ENCODE data around the gene CREG2. TPM values are rescaled to one million over a fixed set of nuclear protein-coding genes. Genes with fewer than 3 reads are reported as not detected.
"Not testable (repeated sequence)": the region's sequence is repeated elsewhere in the genome, so short reads cannot be mapped to it uniquely, and the experiment has no call there.

The CREG2 gene
- polyA plus RNA-seq, 12 donors, result 2.2 to 5.1 (median 3.8) TPM; not detected in 2

DNA sequence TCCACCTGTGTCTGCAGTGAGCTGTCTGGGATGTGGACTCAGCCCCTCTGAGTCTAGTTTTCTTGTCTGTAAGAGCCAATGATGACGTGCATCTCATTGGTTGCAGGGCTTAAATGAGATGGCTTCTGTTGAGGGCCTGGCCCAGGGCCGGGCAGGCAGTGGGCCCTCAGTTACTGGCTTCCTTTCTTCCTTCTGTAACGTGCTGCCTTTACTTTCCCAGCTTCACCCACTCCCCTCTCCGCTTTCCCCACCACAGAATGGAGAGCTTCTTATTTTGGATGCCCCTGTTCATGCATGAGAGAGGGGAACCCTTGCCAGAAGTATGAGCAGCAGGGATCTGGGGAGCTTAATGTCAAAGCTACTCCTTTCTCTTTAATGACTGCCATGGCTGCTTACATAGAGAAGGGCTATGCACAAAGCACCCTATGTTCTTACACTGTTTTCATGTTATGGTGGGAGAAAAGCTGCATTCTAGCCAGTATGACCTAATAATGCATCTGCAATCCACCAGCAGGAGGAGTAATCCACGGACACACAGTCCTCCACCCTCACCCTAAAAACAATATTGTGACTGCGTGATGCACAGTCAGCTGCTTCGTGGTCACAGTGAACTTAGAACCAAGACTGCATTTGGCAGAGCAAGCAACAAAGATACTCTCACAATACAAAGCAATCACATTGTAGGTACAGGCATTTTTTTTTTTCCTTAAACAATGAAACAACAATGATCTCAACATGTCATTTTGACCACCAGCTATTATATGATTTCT, 37.2 kb downstream of the CREG2 start:
- DNase-seq, result no peak

DNA sequence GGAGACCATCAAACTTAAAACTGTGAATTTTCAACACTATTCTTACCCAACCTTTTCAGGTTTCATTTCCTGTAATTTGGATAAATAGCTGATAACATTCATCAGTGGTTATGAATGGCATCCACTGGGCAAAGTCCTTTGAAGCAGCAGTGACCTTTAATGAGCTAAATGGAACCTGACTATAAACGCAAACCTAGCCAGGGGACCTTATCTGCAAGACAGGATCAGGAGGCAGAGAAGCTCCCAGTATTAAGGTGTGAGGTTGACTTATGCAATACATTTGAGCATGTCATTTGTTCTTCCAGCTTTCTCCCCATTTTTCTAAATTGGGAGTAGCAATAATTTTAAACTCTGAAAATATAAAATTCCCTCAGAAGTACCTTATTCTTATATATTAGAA, 38.4 kb downstream of the CREG2 start:
- no peak for DNase-seq

- no peak for DNase-seq
These were observed 40.4 kb downstream of the CREG2 start for GRCh38 chr2:101346909-101347308.

- DNase-seq, result no peak
These were observed 43.2 kb downstream of the CREG2 start for GRCh38 chr2:101344137-101344536.

DNA sequence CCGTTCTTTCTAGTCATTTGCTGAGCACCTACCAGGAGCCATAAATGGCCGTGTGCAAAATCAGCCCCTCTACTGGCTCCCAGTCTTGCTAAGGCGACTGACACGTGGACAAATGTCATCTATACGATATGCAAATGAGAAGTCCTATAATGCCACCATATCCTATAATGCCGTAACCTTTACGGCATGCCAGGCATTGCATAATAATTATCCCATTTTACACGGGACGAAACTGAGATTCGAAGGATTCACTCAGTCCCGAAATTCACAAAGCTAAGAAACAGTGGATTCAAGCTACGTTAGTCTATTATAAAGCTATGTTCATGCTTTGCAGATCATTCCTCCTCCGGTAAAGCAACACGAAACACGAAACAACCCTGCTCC, 44.7 kb downstream of the CREG2 start:
- DNase-seq, result no peak

DNA sequence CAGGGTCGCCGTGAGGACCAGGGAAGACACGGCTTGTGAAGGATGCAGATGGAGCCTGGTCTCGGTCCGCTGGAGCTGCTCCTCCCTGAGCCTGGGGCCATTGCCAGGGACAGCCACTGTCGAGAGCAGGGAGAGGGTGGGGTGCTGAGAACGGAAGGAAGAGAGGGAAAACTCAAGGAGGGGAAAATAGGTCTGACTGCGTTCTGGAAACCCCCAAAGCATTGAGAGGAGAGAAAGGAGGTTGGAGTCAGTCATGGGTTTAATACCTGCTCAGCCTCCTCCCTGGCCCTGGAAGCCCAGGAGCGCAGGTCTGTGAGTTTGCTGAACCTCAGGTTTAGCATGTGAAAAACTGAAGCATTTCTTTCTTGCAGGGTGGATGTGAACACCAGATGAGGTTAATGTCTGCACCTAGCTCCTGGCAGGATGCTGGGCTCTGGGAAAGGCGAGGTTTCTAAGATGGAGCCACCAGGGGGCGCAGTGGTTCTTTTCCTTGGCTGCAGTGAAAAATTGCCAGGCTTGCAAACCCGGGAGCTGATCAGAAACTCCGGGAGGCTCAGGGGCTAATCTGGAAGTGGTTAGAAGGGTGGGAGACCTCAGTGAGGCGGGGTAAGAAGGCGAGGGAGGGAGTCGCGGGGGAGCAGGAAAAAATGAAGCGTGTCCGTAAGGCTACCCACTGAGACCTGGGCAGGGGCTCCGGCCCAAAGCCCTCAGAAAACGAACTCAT, 45.2 kb downstream of the CREG2 start:
- DNase-seq, result peak; percentile 82

- no peak for DNase-seq
These were observed 45.9 kb downstream of the CREG2 start for GRCh38 chr2:101341421-101341820.

DNA sequence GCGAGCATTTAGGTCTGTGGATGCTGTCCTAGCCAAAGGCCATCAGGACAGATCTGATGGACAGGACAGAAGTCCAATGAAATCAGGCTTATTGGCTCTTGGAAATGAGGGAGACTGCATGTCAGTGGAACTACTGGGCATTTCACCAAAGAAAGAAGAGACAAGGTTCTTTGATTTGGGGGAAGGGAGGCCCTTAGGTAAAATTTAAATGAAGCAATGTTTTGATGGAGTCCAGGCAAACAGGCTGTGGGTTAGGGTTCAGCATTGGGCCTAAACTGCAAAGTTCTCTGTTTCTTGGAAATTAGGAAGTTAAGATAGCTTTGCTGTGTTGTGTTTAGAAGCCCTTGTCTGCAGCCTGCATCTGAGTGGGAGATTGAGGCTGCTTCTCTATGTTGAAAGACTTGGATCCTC, 47.2 kb downstream of the CREG2 start:
- DNase-seq, result no peak

- no peak for DNase-seq
These were observed 47.9 kb downstream of the CREG2 start for GRCh38 chr2:101339266-101339880.

- no peak for DNase-seq
These were observed 49.4 kb downstream of the CREG2 start for GRCh38 chr2:101337877-101338276.

GRCh38 chr2:101332885-101333766, 54.2 kb downstream of the CREG2 start:
- no peak for DNase-seq

GRCh38 chr2:101331202-101331601, 56.1 kb downstream of the CREG2 start:
- DNase-seq, result no peak

GRCh38 chr2:101330253-101330933, 56.9 kb downstream of the CREG2 start:
- DNase-seq, result no peak

DNA sequence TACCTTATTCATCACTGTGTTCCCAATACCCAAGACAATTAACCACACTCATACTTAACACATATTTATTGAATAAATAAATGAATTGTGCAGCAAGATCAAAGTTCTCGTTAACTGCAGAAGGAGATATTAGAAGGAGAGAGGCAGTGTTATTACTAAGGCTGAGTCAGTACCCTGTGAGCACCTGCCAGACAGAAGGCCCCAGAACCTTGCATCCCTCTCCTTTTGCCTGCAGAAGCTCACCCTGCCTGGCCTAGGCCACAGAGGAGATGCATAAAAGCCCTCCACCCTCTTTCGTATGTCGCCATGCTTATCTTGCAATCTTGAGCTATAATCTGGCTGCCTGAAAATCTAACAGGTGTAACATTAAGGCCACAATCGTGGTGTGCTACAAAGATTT, 58.3 kb downstream of the CREG2 start:
- DNase-seq, result no peak

GRCh38 chr2:101328474-101329007, 58.8 kb downstream of the CREG2 start:
- DNase-seq, result no peak

DNA sequence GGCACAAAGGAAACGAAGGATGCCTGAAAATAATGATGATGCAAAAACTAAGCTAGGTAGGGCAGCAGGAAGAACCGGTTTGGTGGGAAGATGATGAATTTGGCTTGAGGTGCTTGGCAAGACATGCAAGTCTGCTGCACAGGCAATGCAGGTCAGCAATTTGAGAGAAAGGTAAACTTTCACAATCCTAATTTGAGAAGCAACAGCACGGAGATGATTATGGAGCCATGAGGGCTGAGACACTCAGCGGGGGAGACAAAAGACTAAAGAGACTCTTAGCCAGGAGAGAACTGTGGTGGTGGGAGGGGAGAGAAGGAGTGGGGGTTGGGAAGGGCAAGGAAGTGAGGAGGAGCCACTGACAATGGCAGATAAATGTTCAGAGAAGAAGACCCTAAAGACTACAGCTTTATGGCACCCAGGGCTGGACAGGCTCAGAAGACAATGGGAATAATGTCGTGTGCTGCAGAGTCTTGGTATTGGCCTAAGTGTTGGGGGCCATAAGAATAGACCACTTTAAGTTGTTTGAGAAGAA, 59.4 kb downstream of the CREG2 start:
- DNase-seq, result no peak

GRCh38 chr2:101325425-101325824, 61.9 kb downstream of the CREG2 start:
- no peak for DNase-seq

- DNase-seq, result not testable (repeated sequence)
These were observed 70.7 kb downstream of the CREG2 start for GRCh38 chr2:101316568-101316967.

- DNase-seq, result no peak
These were observed 75.6 kb downstream of the CREG2 start for GRCh38 chr2:101311696-101312017.

DNA sequence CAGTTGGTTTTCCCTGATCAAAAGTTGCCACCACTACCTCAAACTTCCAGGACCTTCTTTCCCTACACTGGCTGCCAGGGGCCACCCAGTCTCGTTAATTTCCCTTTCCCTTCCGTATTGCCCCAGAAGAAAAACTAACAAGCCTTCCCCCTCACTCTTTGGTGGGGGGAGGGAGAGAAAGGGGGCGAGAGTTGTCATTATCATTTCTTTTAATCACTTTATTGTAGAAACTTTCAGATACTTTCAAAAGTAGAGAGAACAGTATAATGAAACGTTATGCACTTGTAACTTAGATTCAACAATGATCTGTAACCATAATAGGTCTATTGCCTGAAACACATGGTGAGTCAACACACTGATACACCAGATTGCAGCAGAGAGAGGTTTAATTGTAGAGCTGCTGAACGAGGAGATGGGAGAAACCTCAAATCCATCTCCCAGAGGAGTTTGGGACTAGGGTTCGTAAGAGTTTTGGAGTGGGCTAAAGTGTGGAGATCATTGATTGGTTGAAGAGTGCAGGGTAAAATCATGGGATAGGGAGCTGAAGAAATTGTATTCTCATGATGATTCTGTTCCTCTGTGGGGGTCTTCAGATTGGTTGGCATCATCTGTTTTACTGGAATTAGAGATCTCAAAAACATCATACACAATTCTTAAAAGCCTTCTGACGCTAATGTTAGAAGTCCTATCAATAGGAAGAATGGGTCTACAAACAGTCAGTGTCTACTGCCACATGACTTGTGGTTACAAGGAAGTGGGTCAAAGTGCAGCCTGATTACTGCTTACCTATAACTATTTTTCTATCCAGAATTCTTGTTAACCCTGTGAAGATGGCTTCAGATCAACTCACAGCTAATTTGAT, 76.2 kb downstream of the CREG2 start:
- no peak for DNase-seq

All from muscle of arm (tissue), 12 donors.